MV-4-11 (cell line): ENCODE measurements around the gene NOP10.
"Not testable (repeated sequence)": the region's sequence is repeated elsewhere in the genome, so short reads cannot be mapped to it uniquely, and the experiment has no call there.

Experiments used
- DNase-seq: peaks from one replicate; lab custom pipeline; 2025; lab: John Stamatoyannopoulos, UW

The NOP10 gene

DNA sequence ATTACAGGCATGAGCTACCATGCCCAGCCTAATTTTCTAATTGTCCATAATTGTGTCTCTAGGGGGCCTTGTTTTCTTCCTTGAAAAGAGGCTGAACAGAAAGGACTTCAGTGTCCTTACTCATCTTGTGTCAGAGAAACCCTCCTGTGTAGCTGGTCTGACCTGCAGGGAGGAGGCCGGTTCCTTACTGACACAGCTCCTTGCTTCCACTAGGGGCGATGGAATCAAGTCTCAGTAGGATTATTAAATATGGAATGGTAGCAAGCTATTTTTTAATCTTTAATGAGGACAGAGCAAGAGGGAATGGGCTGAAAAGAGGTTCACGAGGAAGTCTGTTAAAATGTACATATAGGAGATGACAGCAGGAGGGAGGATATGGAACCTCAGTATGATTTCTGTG, 15.4 kb upstream of the NOP10 start:
- DNase-seq, result no peak

DNA sequence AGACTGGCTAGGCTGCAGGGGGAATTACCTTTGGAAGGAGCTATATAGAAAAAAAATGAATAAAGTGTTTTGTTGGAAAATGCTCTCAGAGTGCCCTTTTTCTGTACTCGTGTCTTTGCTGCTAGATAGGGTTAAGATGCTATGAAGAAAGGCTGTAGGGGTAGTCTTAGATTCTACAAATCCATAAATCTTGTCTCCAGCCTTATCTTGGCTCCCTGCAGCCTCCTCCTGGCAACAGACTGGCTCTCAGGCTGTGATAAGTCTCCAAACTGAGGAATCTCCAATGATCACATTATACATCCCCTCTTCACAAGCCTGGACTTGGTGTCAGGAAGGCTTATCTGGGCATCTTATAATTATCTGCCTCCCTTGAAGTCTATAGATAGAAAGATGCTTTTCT, 14.7 kb upstream of the NOP10 start:
- DNase-seq, result no peak

DNA sequence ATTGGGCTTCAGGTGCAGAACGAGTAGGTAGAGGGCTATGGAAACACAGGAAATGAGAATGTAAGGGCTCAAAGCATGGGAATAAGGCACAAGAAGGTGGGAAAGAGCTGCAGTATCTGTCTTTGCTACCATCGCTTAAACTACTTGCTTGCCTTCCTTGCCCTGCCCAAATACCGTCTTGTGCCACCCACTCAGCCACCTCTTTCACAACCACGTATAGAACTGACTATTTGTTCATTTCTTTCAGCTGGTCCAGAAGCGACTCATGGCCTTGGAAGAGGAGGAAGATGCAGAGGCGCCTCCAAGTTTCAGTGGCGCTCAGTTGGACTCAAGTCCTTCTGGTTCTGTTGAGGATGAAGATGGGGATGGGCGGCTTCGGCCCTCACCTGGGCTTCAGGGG, 12.3 kb upstream of the NOP10 start:
- no peak for DNase-seq

DNA sequence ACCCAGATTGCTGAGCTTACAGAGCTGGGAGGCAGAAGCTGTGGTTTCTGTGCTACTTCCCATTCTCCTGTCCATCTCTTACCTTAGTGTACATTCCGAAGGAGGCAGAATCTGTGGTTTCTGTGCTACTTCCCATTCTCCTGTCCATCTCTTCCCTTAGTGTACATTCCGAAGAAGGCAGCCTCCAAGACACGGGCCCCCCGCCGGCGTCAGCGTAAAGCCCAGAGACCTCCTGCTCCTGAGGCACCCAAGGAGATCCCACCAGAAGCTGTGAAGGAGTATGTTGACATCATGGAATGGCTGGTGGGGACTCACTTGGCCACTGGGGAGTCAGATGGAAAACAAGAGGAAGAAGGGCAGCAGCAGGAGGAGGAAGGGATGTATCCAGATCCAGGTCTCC, 11.3 kb upstream of the NOP10 start:
- no peak for DNase-seq

DNA sequence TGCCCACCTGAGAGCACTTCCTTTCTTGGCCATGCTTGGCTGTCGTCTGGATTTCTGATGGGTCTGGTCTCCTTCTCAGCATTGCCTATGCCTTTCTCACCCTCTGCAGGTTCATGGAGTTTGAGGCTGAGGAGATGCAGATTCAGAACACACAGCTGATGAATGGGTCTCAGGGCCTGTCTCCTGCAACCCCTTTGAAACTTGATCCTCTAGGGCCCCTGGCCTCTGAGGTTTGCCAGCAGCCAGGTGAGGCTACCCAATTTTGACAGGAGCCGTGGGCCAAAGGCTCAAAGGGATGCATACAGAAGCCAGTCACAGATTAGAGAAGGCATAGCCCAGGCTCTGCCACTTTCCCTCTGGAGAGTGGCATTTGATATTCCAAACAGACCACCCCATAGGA, 10.7 kb upstream of the NOP10 start:
- DNase-seq, result no peak

DNA sequence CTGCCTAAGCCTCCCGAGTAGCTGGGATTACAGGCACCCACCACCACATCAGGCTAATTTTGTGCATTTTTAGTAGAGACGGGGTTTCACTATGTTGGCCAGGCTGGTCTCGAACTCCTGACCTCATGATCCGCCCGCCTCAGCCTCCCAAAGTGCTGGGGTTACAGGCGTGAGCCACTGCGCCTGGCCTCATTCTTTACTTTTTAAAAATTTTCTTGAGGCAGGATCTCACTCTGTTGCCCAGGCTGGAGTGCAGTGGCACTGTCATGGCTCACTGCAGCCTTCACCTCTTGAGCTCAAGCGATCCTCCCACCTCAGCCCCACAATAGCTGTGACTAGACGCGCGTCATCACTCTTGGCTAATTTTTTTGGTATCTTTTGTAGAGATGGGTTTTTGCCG, 10.1 kb upstream of the NOP10 start:
- DNase-seq, result not testable (repeated sequence)

DNA sequence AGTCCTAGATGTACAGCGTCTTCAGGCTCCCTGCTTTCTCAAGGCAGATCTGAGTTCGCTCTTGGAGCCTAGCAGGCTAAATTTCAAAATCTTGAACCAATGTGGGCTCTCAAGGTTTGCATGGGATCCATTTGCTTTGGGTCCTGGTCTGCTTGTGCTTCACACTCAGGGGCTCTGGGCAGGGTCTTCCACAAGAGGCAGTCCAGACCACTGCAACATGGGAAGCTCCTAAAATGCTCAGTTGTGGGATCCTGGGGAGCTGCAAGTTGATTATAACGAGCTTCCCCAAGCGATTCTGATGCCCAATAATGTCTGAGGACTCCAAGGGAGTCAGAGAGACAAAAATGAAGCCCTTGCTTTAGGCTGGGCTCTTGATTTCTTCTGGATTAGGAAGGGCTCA, 6.8 kb upstream of the NOP10 start:
- no peak for DNase-seq

DNA sequence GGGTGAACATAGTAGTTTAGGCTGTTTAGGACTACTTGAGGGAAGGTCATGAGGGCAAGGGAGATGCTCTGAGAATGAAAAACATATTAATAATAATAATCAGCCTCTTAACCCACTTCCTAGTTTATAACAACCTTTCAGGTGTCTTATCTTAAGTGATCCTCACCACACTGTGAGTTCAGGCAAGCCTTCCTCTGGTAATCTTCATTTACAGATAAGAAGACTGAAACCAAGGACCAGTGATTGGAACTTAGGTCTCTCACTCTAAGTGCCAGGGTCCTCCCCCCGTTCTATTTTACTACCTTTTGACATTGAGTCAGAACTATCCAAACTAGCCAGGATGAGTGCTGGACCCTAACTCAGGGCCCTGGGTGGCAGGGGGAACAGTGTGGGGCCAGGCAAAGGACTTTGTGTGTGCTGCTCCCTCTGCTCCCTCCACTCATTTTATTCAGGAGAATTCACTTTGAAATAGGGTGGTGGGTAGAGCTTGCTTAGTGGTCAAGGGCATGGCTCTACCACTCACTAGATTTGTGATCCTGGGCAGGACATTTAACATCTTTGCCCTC, 5.9 kb upstream of the NOP10 start:
- DNase-seq, result no peak

DNA sequence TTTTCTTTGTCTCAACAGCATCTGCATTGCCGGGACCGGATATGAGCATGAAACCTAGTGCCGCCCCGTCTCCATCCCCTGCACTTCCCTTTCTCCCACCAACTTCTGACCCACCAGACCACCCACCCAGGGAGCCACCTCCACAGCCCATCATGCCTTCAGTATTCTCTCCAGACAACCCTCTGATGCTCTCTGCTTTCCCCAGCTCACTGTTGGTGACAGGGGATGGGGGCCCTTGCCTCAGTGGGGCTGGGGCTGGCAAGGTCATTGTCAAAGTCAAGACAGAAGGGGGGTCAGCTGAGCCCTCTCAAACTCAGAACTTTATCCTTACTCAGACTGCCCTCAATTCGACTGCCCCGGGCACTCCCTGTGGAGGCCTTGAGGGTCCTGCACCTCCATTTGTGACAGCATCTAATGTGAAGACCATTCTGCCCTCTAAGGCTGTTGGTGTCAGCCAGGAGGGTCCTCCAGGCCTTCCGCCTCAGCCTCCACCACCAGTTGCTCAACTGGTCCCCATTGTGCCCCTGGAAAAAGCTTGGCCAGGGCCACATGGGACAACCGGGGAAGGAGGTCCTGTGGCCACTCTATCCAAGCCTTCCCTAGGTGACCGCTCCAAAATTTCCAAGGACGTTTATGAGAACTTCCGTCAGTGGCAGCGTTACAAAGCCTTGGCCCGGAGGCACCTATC, 5.2 kb upstream of the NOP10 start:
- DNase-seq, result no peak

DNA sequence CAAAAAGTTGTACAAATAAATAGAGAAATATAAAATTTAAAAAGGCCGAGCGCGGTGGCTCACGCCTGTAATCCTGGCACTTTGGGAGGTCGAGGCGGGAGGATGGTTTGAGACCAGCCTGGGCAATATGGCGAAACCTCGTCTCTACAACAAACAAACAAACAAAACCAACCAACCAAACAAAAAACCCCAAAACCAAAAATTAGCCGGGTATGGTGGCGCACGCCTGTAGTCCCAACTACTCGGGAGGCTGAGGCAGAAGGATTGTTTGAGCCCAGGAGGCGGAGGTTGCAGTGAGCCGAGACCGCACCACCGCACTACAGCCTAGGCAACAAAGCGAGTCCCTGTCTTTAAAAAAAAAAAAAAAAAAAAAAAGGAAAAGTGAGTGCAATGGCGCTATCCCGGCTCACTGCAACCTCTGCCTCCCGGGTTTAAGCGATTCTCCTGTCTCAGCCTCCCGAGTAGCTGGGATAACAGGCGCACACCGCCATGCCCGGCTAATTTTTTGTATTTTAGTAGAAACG, 661 bp downstream of the NOP10 start:
- not testable (repeated sequence) for DNase-seq

DNA sequence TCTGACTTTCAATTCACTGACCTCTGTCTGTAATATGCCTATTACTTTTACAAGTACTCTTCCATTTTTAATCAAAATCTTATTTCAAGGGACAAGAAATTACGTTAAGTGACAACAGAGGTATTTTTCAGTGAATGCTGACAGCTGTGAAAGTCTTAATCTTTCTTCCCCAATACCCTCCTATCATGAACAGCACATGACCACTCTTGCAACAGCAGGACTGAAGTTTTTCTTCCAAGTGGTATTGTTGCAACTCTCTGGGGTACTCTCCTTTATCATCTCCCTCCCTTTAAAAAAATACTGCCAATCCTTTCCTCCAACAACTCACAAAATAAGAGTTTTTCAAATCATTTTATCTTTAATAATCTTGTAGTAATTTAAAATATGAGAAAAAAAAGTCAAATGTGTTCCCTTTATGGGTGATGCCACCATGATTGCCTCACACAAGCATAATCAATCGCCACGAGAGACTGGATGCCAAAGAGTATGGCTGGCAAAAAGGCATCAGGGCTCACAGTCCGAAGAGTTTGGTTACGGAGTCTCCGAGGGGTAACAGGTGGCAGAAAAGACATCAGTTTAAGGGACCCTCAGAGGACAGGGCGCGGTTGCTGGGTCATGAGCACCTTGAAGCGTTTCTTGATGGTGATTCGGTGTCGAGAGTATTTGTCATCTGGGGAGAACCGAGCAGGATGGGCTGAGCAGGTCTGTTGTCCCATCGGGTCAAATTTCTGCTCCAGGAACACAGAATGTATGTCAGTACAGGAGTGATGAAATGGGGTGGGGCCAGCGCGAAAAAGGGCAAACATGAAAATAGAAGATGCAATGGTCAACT, 1.3 kb downstream of the NOP10 start:
- peak; percentile 68 for DNase-seq

DNA sequence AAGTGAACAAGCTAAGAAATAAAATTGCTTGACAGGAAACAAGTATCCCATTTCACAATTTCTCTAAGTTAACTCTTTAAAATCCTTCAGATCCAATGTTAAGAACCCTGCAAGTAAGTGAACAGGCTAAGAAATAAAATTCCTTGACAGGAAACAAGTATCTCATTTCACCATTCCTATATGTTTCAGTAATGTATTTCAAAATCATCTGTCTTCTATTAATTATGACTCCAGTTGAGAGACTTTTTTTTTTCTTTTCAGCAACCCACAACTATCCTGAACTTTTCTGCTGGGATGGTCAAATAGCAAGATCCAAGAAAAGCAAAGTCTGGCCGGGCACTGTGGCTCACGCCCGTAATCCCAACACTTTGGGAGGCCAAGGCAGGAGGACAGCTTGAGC, 3.0 kb downstream of the NOP10 start:
- DNase-seq, result no peak

DNA sequence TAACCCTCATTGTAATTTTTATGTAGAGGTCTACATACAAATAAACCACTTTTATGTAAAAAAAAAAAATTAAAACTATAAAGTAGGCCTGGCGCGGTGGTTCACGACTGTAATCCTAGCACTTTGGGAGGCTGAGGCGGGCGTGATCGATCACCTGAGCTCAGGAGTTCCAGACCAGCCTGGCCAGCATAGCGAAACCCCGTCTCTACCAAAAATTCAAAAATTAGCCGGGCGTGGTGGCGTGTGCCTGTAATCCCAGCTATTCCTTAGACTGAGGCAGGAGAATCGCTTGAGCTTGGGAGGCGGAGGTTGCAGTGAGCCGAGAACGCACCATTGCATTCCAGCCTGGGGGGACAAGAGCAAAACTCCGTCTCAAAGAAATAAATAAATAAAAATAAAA, 4.6 kb downstream of the NOP10 start:
- DNase-seq, result no peak

DNA sequence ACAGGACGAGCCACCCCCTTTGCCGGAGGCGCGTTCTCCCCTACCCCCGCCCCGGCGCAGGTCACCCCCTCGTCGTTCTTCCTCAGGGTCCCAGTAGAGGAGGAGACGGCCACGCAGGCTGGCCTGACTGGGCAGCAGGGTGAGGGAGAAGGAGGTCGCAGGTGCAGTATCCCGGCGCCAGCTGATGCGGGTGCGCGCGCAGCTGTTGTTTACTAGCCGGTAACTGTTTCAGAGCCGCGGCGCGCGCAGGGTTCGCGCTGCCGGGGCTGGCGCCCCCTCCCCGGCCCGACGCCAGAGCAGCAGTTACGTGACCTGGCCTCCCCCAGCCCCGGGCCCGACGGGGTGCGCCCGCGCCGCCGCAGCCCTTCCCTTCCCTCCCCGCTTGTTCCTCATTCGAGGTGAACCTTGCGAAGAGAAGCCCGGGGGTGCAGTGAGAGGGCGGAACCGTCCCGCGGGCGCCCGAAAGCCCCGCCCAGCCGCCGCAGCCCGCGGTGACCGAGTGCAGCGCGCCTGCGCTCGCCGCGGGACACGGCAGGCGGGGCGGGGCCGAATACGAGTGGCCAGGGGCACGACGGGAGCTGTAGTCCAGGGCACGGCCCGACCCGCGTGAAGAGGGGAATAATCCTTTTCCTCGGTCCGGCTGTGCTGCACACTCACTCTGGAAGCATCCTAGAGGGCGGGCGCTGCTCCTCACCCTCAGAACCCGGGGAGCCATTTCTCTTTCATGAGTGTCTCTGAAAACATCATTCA, 5.2 kb downstream of the NOP10 start, which contains the start of gene SLC12A6:
SLC12A6 (minus strand) TSS at position 225 of the 750 bp plus-strand sequence. CDS start 1,101 bp downstream, outside the sequence.
- DNase-seq, result peak; percentile 90

DNA sequence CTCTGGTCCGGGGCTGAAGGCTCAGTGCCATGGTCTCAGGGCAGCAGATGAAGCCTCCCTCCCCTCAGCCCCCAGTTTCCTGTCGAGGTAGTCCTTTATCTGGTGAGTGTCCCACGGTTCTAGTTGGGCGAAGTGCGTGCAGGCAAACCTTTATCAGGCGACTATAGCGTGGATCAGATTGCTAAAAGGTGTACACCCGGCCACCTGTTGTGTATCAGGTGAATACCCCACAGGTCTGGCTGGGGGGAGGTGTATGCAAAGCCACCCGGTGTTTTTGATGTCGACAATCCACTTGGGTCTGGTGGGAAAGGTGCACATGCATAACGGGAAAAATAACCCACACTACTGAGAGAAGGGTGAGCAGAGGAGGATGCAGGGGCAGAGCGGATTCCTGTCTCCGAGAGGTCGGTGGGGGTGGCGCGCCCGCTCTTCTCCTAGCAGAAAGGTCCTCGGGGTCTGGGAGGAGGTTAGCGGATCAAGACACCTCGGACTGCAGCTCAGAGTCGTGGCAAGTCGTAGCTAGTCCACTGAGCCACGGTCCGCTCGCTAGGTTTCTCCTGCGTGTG, 5.9 kb downstream of the NOP10 start:
- DNase-seq, result no peak

DNA sequence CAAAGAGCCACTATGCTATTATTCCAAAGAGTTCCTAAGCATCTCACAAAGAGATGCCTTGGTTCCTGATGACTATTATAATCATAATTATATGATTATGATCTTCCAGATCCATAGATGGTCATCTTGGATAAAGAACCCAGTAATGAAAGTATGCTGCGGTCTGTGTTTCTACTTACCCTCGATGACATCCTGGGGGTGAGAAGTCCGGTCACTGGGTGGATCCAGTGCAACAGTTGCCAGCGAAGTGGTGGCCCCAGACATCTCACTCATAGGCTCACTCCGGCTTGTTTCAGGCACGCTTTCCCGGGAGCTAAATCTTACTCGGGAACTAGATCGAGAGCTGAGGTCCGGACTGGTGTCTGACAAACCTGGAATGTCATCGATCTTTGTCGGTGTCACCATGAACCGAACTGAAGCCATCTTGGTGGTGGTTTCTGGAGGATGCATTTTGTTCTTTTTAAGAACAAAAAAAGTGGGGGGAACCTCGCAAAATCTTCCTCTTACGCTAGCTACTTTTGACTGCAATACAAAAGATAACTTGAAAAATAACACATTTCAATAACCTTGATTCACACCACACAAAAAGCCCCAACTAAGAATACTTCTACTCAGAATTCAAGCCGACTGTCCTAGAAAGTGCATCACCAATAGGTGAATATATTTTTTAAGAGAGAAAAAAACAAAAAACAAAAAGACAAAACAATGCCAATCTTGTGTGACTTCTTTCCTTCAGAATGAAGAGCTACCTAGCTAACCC, 6.5 kb downstream of the NOP10 start:
- DNase-seq, result peak; percentile 35

DNA sequence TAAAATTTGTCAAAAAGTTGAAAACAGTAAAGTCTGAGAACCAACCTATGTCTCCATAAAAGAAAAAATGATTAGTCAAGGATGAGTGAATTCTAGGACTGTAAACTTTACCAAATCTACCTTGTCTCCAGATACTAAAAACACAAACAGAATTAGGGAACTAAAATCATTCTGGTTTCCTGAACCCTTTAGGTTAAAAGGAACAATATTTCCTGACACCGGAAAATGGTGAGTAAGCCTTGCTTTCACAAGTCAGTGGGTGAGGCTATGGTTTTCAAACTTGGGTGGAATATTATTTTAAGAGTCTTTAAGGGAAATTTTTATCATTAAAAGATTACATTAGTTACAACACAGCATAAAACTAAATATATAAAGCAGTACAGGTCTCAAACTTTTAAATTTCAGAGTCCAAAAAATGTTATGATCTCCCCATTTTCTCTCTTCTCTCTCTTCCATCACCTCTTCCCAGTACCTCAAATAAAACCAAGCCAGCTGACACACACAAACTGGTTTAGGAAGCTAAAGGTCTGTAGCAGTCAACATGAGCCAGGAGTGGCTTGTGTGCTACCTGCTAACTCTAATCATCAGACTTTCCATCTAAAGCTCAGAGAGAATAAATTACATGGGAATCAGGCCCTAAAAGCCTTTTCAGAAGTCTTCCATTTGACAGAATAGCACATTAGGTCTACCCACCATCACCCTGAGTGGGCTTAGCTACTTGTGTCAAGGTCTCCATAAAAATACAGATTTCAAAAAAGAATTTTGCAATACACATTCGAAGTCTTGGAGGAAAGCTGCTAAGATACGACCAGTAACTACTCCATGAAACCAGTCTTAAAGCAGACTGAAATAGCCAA, 7.5 kb downstream of the NOP10 start:
- peak; percentile 83 for DNase-seq

DNA sequence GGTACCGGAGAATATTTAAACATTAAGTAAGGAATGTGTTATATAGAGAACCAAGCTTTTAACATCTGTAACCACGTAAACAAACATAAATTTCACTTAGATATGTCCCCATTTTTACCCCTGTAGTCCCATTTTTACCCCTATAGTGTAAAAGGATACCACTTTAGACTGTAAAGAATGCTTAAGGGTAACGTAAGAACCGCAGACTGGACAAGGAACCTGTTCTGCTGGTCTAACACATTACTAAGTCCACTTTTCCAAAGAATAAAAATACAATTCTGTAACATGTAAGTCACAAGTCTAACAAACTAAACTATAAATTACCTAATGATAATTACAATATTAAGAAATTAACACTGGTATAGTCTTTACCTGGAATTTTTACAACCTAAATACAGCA, 8.3 kb downstream of the NOP10 start:
- DNase-seq, result no peak

DNA sequence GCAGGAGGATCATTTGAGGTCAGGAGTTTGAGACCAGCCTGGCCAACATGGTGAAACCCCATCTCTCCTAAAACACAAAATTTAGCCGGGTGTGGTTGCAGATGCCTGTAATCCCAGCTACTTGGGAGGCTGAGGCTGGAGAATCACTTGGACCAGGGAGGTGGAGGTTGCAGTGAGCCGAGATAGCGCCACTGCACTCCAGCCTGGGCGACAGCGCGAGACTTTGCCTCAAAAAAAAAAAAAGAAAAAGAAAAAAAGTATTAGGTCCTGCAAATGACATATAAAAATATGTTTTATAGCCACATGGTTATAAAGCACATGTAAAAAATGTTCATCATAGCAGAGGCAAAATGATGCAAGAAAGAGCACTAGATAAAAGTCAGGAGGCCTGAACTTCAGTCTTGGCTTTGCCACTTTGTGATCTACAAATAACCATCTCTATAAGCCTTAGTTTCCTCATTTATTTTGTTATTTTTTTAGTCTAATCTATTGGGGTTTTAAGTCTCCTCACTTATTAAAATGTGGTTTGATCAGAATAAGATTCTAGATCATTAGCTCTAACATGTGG, 10.3 kb downstream of the NOP10 start:
- no peak for DNase-seq

DNA sequence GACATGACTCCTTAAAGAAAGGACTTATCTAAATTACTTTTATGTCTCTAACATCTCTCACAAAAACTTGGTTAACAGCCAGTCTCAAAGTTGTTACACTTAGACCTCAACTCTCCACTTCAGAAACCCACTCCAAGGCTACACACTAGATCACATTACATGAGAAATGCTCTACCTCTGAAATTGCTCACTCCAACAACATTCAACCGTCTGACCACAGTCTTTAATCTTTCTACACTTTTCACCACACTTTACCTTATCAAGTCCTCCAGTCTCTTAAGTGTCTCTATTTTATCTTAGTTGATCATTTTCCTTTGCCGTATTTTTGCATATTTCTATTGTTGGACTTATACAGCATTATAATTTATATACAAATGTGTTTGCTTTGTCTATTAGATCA, 11.1 kb downstream of the NOP10 start:
- DNase-seq, result no peak
